Measurements from ENCODE around the gene NKX1-2.

Gene NKX1-2

GRCh38 chr10:124450012-124450782, at the start of gene NKX1-2:
NKX1-2 (minus strand) TSS chr10:124450035; CDS start chr10:124449943, 92 bp downstream.
- DNase-seq: no peak

- DNase-seq: no peak
Observed at GRCh38 chr10:124498056-124498455, 48.2 kb upstream of the NKX1-2 start.

- DNase-seq: no peak
Observed at GRCh38 chr10:124497196-124497881, 47.5 kb upstream of the NKX1-2 start.

- DNase-seq: no peak
Observed at GRCh38 chr10:124496620-124497019, 46.8 kb upstream of the NKX1-2 start.

GRCh38 chr10:124496150-124496549, 46.3 kb upstream of the NKX1-2 start:
- no peak for DNase-seq

GRCh38 chr10:124495725-124496124, 45.9 kb upstream of the NKX1-2 start:
- no peak for DNase-seq

GRCh38 chr10:124495162-124495561, 45.3 kb upstream of the NKX1-2 start:
- no peak for DNase-seq

- no peak for DNase-seq
Observed at GRCh38 chr10:124494046-124494807, 44.4 kb upstream of the NKX1-2 start.

- DNase-seq: no peak
Observed at GRCh38 chr10:124493214-124493882, 43.5 kb upstream of the NKX1-2 start.

GRCh38 chr10:124492266-124492665, 42.4 kb upstream of the NKX1-2 start:
- DNase-seq: no peak

GRCh38 chr10:124491105-124491504, 41.3 kb upstream of the NKX1-2 start:
- DNase-seq: no peak

GRCh38 chr10:124486635-124487034, 36.8 kb upstream of the NKX1-2 start:
- DNase-seq: no peak

GRCh38 chr10:124484661-124485060, 34.8 kb upstream of the NKX1-2 start:
- DNase-seq: no peak

- DNase-seq: no peak
Observed at GRCh38 chr10:124484031-124484430, 34.2 kb upstream of the NKX1-2 start.

GRCh38 chr10:124482876-124483275, 33.0 kb upstream of the NKX1-2 start:
- DNase-seq: no peak

- no peak for DNase-seq
Observed at GRCh38 chr10:124482236-124482800, 32.5 kb upstream of the NKX1-2 start.

- no peak for DNase-seq
Observed at GRCh38 chr10:124481717-124482116, 31.9 kb upstream of the NKX1-2 start.

- DNase-seq: no peak
Observed at GRCh38 chr10:124480860-124481259, 31.0 kb upstream of the NKX1-2 start.

GRCh38 chr10:124478515-124478914, 28.7 kb upstream of the NKX1-2 start:
- DNase-seq: no peak

GRCh38 chr10:124477614-124478363, 28.0 kb upstream of the NKX1-2 start:
- DNase-seq: no peak

- DNase-seq: no peak
Observed at GRCh38 chr10:124476043-124476725, 26.3 kb upstream of the NKX1-2 start.

All from activated naive CD4-positive, alpha-beta T cell treated with anti-CD3 and anti-CD28 coated beads, Interleukin-2, amount 50 U/mL, for 16 hours (primary cell).